ENCODE data around the gene PGAM4. TPM values are rescaled to one million over a fixed set of nuclear protein-coding genes. Genes with fewer than 3 reads are reported as not detected.

PGAM4 gene
- total RNA-seq, 2 experiments from 2014 or later = not detected

GRCh38 chrX:77967631-77968030 lies 1.8 kb downstream of the PGAM4 start:
- ATAC-seq (ENCODE audit: poor library complexity) = no peak
- H3K4me3 ChIP-seq (ENCODE audit: low read length) = no peak overlapping the region

GRCh38 chrX:77966361-77966760 lies 3.1 kb downstream of the PGAM4 start:
- Histone ChIP-seq H3K27ac (ENCODE audit: low read depth in 1 of 2, low read length in 2 of 2) (no peak overlapping the region), H3K36me3 (ENCODE audit: insufficient read depth, low read length) (no peaks in the 10 kb centered on the region), H3K4me3 (ENCODE audit: low read length) (no peak overlapping the region), H3K27me3 (ENCODE audit: control insufficient read depth in 1 of 2, insufficient read depth in 2 of 2, low read length in 2 of 2) (no peaks in the 10 kb centered on the region), H3K9me3 (ENCODE audit: control insufficient read depth in 1 of 2, insufficient read depth in 1 of 2, low read length in 2 of 2) (no peaks in the 10 kb centered on the region), H3K4me1 (ENCODE audit: insufficient read depth, low read length) (peaks cover 3% of the 10 kb centered on the region)
- ATAC-seq (ENCODE audit: poor library complexity) (no peak), DNase-seq (no peak)
- Mint-ChIP-seq H3K9me3 (no peaks in the 10 kb centered on the region), H3K4me1 (ENCODE audit: low read depth) (peaks cover 20% of the 10 kb centered on the region), H3K36me3 (ENCODE audit: low read depth) (peaks cover 28% of the 10 kb centered on the region), H3K27me3 (no peaks in the 10 kb centered on the region), H3K27ac (no peak overlapping the region), H3K4me3 (no peak overlapping the region)
- POLR2A ChIA-PET = no interaction called here
- intact Hi-C loops (cut with DNase I, micrococcal nuclease) = loop anchor here in 1 of 2 experiments (10.0 kb wide), 1 partner anchor 52 kb away; the partner anchor contains the start of gene ATP7A
- TF ChIP-seq CTCF (IDR thresholded peaks at IDR 0.05) = no peak
- CTCF ChIA-PET = no interaction called here

More at GRCh38 chrX:77967631-77968030, 1.8 kb downstream of the PGAM4 start:
- Histone ChIP-seq H3K4me1 (ENCODE audit: insufficient read depth, low read length) (no peaks in the 10 kb centered on the region), H3K27ac (ENCODE audit: low read depth in 1 of 2, low read length in 2 of 2) (no peak overlapping the region), H3K27me3 (ENCODE audit: control insufficient read depth in 1 of 2, insufficient read depth in 2 of 2, low read length in 2 of 2) (no peaks in the 10 kb centered on the region), H3K36me3 (ENCODE audit: insufficient read depth, low read length) (no peaks in the 10 kb centered on the region), H3K9me3 (ENCODE audit: control insufficient read depth in 1 of 2, insufficient read depth in 1 of 2, low read length in 2 of 2) (no peaks in the 10 kb centered on the region)
- intact Hi-C loops (cut with DNase I, micrococcal nuclease) = loop anchor here in 1 of 2 experiments (10.0 kb wide), 1 partner anchor 53 kb away; the partner anchor contains the start of gene ATP7A
- no peak overlapping the region for H3K4me3 Mint-ChIP-seq
- POLR2A ChIA-PET = no interaction called here
- no peak overlapping the region for H3K27ac Mint-ChIP-seq
- no peaks in the 10 kb centered on the region for H3K27me3 Mint-ChIP-seq
- CTCF ChIA-PET = no interaction called here
- no peaks in the 10 kb centered on the region for H3K9me3 Mint-ChIP-seq
- H3K4me1 Mint-ChIP-seq (ENCODE audit: low read depth) = peaks cover 8% of the 10 kb centered on the region
- peaks cover 30% of the 10 kb centered on the region for H3K36me3 Mint-ChIP-seq (ENCODE audit: low read depth)
- no peak for DNase-seq
- TF ChIP-seq CTCF (IDR thresholded peaks at IDR 0.05) = no peak

GRCh38 chrX:77962068-77962902 lies 7.2 kb downstream of the PGAM4 start:
- DNase-seq (peak in 7 of 14 experiments; percentile 0 to 40 (median 17)), ATAC-seq (ENCODE audit: poor library complexity) (peak; percentile 84)
- H3K4me1 Mint-ChIP-seq (ENCODE audit: low read depth) = peaks cover 39% of the 10 kb centered on the region
- ChIA-PET CTCF (no interaction called here), POLR2A (interaction anchor here (0.7 to 1.1 kb wide), 5 partner anchors 19 to 996 kb away, joined by 3 to 6 read pairs (median 3); partner anchors contain the start of genes COX7B and MAGT1)
- no peaks in the 10 kb centered on the region for H3K9me3 ChIP-seq (ENCODE audit: control insufficient read depth in 1 of 2, insufficient read depth in 1 of 2, low read length in 2 of 2)
- no peaks in the 10 kb centered on the region for H3K36me3 ChIP-seq (ENCODE audit: insufficient read depth, low read length)
- H3K27ac Mint-ChIP-seq = peak overlapping the region; percentile 89
- TF ChIP-seq CTCF (IDR thresholded peaks at IDR 0.05) = no peak
- peak overlapping the region; percentile 85 for H3K4me3 Mint-ChIP-seq
- peaks cover 26% of the 10 kb centered on the region for H3K36me3 Mint-ChIP-seq (ENCODE audit: low read depth)
- intact Hi-C loops (cut with DNase I, micrococcal nuclease) = loop anchor here in 1 of 2 experiments (10.0 kb wide), 1 partner anchor 47 kb away; the partner anchor contains the start of gene ATP7A
- H3K27ac ChIP-seq (ENCODE audit: low read depth in 1 of 2, low read length in 2 of 2) = peak overlapping the region in 1 of 2 donors; percentile 48
- no peaks in the 10 kb centered on the region for H3K27me3 Mint-ChIP-seq
- peaks cover 3% of the 10 kb centered on the region for H3K4me1 ChIP-seq (ENCODE audit: insufficient read depth, low read length)
- no peaks in the 10 kb centered on the region for H3K9me3 Mint-ChIP-seq
- no peaks in the 10 kb centered on the region for H3K27me3 ChIP-seq (ENCODE audit: control insufficient read depth in 1 of 2, insufficient read depth in 2 of 2, low read length in 2 of 2)
- peak overlapping the region; percentile 19 for H3K4me3 ChIP-seq (ENCODE audit: low read length)

Measured in CD4-positive, alpha-beta T cell (primary cell).